C4-2B (cell line): ENCODE results near the gene RAPGEF1.

ENCODE experiments used
- H3K27ac ChIP-seq: fragments of 450-650 bp; 2 replicates; pipeline ENCODE4 v1.5.1; 2017
- ZFX ChIP-seq: fragments of 450-650 bp; IDR thresholded peaks from 2 replicates; pipeline ENCODE4 v1.6.1; 2017
- TF ChIP-seq, protein P1 (sequence below): fragments of 450-650 bp; conservative IDR thresholded peaks from 2 replicates; pipeline ENCODE4 v1.5.1; 2017; ENCODE audit warnings: mild to moderate bottlenecking

The RAPGEF1 gene

DNA sequence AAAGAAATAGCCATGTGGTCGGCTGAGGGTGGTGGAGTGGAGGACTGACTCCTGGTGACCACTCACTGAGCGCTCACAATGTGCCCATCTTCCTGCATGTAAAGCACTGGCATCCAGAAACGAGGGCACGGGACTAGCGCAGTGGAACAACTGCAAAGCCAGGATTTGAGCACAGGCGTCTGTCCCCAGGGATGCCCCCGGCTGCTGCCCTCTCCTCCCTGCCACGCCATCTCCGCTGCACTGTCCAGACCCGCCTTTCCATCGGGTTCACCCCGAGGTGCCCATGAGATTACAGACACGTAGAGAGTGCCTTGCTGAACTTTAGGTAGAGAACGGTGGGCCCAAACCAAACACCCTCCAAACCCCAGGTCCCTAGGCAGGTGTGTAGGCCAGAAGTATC is 149.9 kb downstream of the RAPGEF1 start:
- TF ChIP-seq ZFX, result no peak
- TF ChIP-seq, protein P1, sequence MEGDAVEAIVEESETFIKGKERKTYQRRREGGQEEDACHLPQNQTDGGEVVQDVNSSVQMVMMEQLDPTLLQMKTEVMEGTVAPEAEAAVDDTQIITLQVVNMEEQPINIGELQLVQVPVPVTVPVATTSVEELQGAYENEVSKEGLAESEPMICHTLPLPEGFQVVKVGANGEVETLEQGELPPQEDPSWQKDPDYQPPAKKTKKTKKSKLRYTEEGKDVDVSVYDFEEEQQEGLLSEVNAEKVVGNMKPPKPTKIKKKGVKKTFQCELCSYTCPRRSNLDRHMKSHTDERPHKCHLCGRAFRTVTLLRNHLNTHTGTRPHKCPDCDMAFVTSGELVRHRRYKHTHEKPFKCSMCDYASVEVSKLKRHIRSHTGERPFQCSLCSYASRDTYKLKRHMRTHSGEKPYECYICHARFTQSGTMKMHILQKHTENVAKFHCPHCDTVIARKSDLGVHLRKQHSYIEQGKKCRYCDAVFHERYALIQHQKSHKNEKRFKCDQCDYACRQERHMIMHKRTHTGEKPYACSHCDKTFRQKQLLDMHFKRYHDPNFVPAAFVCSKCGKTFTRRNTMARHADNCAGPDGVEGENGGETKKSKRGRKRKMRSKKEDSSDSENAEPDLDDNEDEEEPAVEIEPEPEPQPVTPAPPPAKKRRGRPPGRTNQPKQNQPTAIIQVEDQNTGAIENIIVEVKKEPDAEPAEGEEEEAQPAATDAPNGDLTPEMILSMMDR, result no peak
- H3K27ac ChIP-seq, result no peak overlapping the region

DNA sequence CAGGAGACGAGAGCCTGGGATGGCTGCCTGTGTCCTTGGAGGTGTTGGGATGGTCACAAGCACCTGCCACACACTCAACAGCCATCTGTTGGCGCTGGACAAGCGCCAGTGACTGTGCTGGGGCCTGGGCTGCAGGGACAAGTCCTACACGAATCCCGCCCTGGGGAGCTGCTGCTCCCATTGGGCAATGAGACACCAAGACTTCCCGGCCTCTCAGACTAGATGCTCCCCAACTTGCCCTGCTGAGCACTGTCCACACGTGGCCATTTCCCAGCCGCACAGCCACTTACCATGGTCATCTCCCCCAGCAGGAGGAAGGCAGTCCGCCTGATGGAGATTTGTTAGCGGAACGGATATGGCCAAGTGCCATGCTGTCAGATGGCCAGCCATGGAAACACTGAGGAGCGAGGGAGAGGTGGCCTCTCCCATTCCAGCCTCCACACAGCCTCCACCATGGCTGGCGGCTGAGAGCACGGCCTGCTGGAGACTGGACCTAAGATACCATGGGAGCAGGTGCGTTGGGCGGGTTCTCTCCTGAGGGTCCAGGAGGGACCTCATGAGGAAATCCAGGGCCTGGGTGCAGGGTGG is 150.7 kb downstream of the RAPGEF1 start:
- no peak overlapping the region for H3K27ac ChIP-seq
- TF ChIP-seq ZFX, result no peak
- TF ChIP-seq, protein P1, result no peak

DNA sequence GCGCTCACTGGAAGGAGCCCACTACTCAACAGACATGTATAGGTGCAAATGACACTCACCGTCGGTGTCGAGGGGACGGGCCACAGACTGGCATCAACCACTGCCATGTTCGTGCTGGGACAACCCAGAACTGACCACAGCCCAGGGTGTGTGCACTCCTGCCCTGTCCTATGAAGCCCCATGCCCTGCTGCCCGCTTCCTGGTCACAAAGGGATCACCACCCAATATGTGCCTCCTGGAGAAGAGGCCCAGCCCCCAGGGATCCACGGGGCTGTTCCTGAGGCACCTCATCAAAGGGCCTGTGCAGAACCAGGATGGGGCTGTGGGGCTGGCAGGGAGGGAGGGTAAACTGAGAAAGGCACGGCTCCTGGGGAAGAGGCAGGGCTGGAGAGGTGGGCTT is 151.5 kb downstream of the RAPGEF1 start:
- no peak overlapping the region for H3K27ac ChIP-seq
- TF ChIP-seq, protein P1, result no peak
- no peak for TF ChIP-seq ZFX

DNA sequence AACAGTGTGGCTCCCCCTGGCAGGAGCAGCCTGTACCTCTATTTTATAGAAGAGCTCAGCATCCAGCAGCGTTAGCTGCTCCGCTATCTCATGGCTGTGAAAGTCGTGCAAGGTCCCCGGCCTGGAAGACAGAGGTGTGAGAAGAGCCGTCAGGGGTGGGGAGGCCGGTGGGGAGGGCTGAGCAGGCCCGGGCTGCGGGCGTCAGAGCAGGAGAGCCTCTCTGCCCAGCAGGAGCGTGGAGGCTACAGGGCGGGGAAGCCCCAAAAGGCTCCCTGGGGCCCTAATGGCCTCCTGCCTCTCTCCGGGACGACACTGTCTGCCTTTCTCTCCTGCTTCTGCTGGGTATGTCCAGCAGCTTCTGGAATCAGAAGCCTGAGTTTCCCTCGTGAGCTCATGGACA is 152.0 kb downstream of the RAPGEF1 start:
- no peak overlapping the region for H3K27ac ChIP-seq
- no peak for TF ChIP-seq ZFX
- TF ChIP-seq, protein P1, result no peak

DNA sequence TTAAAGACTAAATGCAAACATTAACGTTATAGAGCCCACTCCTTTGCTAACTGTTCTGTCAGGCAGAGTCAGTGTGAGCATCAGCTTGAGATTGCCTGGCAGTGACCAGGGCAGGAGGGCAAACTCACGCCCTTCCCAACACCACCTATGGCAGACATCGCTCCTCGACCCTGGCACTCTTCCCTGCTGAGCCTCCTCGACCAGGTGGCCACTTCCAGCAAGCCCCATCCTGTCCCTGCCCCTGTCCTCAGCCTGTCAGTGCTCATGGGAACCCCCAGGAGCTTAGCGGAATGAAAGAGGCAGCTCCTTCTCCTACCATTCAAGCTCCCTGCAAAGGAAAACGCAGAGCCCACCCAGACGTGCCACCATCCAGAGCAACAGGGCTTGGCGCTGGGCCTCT is 152.5 kb downstream of the RAPGEF1 start:
- no peak for TF ChIP-seq ZFX
- TF ChIP-seq, protein P1, result no peak
- H3K27ac ChIP-seq, result no peak overlapping the region

DNA sequence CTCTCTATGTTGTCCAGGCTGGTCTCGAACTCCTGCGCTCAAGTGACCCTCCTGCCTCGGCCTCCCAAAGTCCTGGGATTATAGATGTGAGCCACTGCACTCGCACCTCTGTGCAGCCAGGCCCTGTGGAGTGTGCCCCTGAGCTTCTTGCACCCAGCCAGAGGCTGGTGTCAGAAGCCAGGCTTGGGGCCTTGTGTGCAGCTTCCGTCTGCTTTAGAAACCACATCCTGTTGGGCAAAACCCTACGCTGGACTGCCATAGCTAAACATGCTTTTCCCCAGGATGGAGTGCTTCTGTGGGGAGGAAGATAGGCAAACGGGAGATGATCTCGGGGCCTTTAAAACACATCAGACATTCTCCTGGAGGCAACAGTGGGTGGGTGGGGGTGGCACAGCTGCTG is 154.5 kb downstream of the RAPGEF1 start:
- no peak overlapping the region for H3K27ac ChIP-seq
- TF ChIP-seq, protein P1, result no peak
- no peak for TF ChIP-seq ZFX

DNA sequence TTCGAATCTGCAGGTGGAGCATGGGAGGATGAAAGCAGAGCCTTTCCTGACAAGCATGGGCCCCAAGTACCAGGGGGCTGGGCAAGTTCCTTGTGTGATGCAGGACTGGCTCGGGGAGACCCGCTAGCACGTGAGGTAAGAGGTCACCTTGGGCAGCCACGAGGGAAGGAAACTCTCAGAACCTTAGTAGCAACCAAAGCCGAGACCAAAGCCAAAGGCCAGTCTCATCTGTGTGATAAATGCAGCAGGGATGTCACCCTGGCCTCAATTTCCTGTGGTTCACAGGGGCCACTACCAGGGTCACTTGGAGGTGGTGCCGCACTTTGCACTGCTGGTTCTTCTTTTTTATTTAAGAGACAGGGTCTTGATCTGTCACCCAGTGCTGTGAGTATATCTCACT is 155.0 kb downstream of the RAPGEF1 start:
- TF ChIP-seq ZFX, result no peak
- TF ChIP-seq, protein P1, result no peak
- no peak overlapping the region for H3K27ac ChIP-seq
